NCI-H1417 (cell line): ENCODE measurements around the gene TAF1A.

Source experiments
- DNase-seq, 3 experiments: peaks; one replicate each; lab custom pipeline; 2025; lab: John Stamatoyannopoulos, UW

Gene TAF1A

DNA sequence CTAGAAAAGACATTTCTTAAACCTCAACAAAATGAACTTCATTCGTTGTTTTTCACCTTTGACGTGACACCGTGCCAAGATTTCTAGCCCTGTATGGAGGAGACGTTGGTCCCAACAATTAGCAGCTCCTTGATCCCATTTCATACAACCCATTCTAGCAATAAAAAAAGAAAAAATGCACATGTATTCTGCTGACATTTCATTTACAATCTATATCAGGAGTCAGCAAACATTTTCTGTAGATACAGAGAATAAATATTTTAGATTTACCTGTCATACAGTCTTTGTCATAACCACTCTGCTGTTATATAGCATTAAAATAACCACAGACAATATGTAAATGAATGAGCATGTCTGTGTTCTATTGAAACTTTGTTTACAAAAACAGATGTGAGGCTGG lies 7.0 kb upstream of the TAF1A start:
- DNase-seq = no peak

- DNase-seq = no peak
Measured at GRCh38 chr1:222594789-222595188, 5.1 kb upstream of the TAF1A start.

- no peak for DNase-seq
Measured at GRCh38 chr1:222592171-222592570, 2.4 kb upstream of the TAF1A start.

DNA sequence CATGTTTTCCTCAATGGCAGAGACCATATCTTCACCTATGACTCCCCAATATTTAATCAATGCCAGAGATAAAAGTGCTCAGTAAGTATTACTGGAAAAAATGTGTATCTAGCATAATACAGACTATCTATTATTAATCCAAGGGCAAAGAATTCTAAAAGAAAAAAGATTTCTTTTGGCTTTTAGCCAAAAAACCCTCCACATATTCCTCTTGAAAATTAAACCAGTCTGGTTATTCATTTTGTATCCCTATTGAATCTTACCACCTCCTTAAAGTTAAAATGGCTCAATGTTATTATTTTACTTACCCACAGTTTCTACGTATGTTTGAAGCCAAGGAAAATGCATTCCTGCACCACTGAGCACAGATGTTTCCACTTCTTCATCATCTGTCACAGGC lies 1.6 kb downstream of the TAF1A start:
- DNase-seq = no peak

DNA sequence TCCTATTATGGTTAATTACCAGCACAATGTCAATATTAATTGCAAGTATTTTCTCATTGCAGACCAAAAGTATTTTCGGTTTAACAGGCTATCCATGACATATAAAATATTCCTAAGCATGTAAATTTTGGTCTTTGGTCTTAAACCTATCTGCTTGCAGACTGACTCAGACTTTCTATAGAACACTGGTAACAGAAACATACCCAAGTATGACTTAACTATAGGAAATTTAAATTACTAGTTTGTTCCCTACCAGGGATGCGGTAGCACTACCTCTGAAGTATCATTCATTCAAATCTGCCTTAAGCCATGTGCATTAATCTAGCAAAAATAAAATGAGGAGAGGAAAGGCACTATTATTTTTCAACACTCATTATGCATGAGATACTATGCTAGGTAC lies 2.9 kb downstream of the TAF1A start:
- DNase-seq = no peak

DNA sequence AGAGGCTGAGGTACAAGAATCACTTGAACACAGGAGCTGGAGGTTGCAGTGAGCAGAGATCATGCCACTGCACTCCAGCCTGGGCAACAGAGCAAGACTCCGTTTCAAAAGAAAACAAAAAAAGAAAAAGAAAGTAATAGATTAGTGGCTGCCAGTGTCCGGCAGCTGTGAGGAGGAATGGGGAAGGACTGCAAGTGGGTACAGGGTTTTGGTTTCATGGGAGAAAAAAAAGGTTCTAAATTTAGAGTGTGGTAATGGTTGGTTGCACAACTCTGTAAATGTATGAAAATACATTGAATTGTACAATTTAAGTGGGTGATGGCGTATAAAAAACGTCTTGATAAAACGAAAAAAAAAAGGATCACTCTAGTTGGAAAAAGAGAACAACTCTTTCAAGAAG lies 6.7 kb downstream of the TAF1A start:
- no peak for DNase-seq

DNA sequence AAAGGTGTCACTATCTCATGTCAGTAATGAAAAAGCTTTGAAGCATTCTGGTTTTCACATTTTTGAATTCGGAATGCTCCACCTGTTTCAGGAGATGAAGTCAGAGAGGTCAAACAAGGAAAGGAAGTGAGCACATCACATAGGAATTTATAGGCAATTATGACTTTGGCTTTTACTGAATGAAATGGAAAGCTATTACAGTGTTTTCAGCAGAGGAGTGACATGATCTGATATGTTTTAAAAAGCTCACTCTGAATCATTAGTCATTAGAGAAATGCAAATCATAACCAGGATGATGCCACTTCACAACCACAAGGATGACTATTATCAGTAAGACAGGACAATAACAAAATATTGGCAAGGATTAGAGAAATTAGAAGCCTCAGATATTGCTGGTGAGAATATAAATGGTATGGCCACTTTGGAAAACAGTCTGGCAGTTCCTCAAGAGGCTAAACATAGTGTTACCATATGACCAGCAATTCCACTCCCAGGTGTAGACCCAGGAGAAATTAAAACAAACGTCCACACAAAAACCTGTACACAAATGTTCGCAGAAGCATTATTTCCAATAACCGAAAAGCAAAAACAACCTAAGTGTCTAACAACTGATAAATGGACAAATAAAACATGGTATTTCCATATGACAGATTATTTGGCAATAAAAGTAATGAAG lies 7.5 kb downstream of the TAF1A start:
- no peak for DNase-seq

GRCh38 chr1:222579316-222579715 lies 10.4 kb downstream of the TAF1A start:
- DNase-seq = no peak

- no peak for DNase-seq
Measured at GRCh38 chr1:222570837-222571236, 18.9 kb downstream of the TAF1A start.

DNA sequence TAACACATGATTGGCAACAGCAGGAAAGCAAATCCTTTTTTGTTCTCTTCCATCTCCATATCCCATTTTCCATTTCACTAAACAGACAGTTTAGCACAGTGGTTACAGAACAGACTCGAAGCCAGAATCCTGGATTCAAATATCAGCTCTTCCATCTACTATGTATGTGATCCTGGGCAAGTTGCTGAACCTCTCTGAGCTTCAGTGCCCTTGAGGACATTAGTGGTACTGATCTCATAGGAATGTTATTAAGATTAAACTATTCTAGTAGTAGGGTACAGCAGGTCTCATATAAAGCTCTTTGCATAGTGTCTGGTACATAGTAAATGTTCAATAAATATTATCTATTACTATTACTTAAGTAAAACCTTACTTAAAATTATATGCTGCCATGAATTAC lies 28.1 kb downstream of the TAF1A start:
- no peak for DNase-seq

- DNase-seq = no peak
Measured at GRCh38 chr1:222557574-222557973, 32.2 kb downstream of the TAF1A start.

DNA sequence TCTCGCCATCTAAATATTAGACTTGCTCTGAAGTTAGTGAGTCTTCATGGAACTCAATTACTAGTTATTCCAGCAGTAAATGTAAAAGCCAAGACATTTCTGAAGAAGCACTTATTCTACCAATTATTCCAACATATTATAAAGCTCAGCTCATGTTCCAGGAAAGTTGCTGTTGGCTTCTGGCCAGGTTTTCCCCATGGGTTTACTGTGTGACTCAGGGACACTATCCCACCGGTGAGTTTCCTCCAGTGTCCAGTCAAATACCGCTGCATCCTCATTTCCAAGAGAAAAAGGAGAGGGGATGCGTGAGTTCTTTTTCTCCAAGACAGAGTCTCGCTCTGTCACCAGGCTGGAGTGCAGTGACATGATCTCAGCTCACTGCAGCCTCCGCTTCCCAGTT lies 32.6 kb downstream of the TAF1A start:
- DNase-seq = no peak

DNA sequence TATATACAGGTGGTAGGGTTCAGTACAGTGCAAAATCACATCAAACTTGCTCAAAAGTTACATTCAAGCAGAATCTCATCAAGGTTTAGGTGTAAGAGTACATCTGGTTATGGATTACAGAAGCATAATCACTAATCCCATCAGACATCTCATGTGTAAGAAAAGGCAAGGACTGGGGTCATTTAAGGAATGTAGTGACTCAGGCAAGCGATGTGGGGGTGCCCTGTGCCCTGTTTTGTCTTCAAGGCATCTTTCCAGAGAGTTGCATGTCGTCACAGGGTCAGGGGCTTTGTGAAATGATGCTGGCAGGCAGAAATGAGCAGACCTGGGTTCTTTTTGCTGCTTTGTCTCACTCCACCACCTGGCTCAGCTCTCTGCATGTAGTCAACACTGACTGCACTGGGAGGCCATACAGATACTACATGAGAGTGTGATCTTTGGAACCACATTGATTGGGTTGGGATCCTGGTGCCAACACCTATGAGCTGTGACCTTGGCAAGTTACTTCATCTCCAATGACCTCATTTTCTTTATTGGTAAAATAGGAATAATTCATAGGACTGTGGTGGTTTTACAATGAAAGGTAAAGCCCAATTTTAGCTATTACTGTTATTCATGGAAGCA lies 33.6 kb downstream of the TAF1A start:
- DNase-seq = no peak

DNA sequence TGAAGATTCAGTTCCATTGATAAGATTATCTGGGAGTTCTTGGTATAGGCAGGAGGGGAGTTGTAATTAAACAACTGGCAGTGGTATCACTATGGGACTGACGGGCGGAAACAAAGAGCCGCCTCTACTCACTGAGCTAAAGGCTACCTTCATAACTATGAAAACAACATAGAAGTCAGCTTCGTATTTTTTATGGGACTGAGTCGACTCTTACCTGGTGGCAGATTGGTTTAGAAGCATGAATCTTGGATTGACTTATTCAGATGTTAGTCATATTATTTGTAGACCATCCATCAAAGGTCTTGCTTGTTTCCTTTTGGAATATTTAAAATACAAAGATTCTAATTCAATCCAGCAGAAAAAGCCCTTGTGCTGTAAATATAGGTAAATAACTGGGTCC lies 35.6 kb downstream of the TAF1A start:
- no peak for DNase-seq

GRCh38 chr1:222552882-222553281 lies 36.9 kb downstream of the TAF1A start:
- DNase-seq = no peak

DNA sequence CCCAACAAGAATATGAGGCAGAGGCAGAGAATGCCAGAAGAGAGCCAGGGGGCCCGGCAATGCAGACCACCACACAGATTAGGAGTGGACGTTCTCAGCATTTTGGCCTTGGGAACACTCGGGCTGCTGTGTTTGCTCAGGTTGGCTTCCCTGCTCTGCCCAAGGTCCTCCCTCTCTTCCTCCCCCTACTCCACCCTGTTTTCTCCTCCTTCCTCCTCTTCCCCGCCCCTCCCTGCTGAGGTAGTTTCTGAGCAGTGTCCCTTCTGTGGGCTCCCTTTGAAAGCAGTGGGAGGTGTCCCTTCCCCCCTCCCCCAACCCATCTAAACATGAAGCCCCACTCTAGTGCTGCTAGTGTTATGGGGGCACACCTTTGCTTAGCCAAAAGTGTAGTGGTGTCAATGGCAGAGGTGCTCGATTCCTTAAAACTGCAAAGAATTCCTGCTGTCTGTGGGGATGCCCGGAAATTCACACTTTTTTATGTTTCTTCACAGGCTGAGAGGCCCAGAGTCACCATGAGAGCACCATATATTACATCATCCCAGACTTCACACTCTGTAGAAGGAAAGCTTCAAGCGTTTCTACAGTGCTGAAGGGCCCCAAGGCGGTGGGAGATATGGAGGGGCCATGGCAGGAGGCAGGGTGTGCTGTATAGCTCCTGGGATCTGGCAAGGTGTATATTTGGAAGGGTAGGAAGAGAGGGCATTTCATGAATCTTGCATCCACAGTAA lies 41.6 kb downstream of the TAF1A start, which contains the start of gene HHIPL2:
HHIPL2 (minus strand) TSS at position 161 of the 728 bp plus-strand sequence; CDS start at position 101, 60 bp downstream.
- no peak for DNase-seq

GRCh38 chr1:222547260-222547614 lies 42.5 kb downstream of the TAF1A start:
- peak in 1 of 3 experiments; percentile 57 for DNase-seq

DNA sequence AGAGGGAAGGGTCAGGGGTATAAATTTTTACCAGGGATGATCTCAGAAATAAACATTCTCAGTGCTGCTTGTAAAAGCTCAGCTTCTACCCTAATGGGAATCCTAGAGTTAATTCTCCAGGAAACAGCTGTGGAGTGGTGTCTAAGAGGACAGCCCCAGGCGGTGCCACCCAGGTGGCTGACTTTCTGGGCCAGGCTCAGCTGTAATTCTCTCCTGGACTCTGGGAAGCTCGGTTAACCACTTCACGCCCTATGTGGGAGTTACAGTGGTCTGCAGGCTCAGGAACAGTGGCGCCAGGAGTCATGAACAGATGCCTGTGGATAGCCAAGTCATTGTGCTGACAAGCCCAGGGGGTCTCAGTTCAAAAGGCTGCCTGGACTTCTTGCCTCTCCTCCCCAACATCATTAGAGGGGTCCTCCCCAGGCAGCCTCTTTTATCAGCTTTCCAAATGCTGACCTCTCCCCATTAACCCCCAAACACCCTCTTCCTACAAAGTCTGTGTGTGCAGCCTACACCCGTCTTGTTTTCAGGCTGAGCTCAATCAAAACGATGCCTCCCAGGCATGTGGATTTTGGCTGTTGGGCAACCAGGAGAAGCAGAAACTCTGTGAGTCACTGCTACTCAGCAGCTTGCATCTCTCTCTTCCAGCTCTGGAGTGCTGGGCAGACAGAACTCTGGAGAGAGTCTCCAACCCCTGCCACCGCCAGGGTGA lies 43.0 kb downstream of the TAF1A start:
- DNase-seq = peak; percentile 37 to 90 (median 69)

- peak in 1 of 3 experiments; percentile 53 for DNase-seq
Measured at GRCh38 chr1:222546091-222546490, 43.6 kb downstream of the TAF1A start.

GRCh38 chr1:222543817-222544216 lies 45.9 kb downstream of the TAF1A start:
- no peak for DNase-seq

DNA sequence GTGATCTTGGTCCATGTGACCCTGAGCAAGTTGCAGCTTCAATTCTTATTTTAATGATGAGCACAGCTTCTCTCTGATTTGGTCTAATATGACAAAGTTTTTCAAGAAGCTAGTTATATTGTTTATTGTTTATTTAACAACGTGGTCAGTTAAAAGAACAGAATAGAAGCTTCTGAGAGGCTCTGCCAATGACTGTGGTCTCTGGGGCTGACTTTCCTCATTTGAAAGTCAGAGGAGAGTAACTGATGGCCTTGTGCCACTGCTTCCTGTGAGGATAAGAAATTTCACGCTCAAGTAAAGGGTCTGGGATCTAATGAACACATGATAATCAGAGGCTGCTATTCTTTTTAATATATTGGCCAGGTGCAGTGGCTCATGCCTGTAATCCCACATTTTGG lies 49.1 kb downstream of the TAF1A start:
- no peak for DNase-seq

DNA sequence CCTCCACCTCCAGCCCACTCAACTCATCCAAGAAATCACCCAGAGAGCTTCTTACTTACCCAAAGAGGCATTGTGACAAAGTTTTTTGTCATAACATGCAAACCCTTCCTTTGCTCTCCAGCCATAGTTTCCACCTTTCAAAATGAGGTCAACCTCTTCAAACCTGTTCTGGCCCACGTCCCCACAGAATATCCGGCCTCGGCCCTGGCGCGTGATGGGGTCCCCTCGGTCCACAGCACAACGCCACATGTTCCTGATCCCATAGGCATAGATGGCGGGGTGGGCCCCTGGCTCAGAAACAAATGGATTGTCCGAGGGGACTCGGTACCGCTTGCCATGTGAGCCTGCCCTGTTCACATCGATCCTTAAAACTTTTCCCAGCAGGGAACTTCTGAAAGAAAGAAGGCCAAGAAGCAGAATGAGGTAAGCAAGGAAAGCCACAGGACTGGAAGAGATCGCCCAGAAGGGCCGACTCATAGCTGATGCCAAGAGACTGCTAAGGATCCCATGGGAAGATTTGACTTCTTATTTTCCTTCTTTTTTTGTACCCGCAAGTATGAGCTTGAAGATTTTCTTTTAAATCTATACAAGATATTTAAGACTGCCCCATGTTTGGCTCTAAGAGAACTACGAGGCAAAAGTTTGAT lies 49.7 kb downstream of the TAF1A start:
- no peak for DNase-seq
